ENCODE results near the gene HCFC1R1.

HCFC1R1 gene

DNA sequence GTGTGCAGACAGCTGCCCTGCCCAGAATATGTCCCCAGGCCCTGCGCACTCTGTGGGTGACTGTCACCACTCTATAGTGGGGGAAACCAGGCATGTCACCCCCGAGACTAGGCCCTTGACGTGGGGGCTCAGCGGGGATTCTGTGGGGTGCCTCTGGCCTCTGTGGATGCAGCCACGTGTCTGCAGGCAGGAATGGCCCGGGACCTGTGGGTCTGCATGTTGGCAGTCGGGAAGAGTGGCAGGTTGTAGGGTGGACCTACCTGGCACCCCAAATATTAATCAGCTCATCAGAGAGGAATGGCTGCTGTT is 42.7 kb upstream of the HCFC1R1 start:
- DNase-seq (ENCODE audit: low read depth), result no peak
- TF ChIP-seq, protein P1, sequence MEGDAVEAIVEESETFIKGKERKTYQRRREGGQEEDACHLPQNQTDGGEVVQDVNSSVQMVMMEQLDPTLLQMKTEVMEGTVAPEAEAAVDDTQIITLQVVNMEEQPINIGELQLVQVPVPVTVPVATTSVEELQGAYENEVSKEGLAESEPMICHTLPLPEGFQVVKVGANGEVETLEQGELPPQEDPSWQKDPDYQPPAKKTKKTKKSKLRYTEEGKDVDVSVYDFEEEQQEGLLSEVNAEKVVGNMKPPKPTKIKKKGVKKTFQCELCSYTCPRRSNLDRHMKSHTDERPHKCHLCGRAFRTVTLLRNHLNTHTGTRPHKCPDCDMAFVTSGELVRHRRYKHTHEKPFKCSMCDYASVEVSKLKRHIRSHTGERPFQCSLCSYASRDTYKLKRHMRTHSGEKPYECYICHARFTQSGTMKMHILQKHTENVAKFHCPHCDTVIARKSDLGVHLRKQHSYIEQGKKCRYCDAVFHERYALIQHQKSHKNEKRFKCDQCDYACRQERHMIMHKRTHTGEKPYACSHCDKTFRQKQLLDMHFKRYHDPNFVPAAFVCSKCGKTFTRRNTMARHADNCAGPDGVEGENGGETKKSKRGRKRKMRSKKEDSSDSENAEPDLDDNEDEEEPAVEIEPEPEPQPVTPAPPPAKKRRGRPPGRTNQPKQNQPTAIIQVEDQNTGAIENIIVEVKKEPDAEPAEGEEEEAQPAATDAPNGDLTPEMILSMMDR (IDR thresholded peaks at IDR 0.05; ENCODE audit: low read length, missing control alignments), result no peak
- peak overlapping the region; percentile 48 for H3K4me3 ChIP-seq (replicated peaks; ENCODE audit: low read depth, low read length)

DNA sequence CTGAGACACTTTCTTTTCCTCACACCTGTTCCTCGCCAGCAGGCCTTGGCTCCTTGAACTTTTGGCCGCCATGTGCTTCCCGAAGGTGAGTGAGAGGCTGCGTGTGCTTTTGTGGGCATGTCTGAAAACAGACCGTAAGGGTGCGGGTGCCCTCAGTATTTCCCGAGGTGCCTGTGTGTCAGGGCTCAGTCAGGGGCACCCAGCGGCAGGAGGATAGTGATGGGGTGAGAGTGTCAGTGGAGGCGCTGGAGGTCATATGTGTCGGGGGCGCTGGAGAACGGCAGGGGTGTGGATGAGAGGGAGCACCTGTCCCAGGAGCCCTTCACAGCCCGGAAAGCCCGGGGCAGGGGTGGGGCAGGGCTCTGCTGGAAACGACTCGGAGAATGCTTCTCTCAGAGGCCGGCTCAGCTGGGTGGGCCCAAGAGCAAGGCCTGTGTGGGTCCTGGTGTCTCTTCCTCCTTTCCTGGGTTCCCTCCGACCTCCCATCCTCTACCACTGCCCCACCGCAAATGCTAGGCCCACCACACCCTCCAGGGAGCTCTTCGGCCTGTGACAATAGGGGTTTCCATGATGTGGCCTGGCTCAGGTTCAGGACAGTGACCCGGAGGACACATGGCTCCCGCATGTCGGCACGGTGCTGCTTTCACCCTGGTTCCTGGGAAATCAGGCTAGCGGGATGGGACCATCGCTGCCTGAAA is 42.1 kb upstream of the HCFC1R1 start:
- TF ChIP-seq, protein P1 (IDR thresholded peaks at IDR 0.05; ENCODE audit: low read length, missing control alignments), result no peak
- no peak for DNase-seq (ENCODE audit: low read depth)
- peak overlapping the region; percentile 48 for H3K4me3 ChIP-seq (replicated peaks; ENCODE audit: low read depth, low read length)

DNA sequence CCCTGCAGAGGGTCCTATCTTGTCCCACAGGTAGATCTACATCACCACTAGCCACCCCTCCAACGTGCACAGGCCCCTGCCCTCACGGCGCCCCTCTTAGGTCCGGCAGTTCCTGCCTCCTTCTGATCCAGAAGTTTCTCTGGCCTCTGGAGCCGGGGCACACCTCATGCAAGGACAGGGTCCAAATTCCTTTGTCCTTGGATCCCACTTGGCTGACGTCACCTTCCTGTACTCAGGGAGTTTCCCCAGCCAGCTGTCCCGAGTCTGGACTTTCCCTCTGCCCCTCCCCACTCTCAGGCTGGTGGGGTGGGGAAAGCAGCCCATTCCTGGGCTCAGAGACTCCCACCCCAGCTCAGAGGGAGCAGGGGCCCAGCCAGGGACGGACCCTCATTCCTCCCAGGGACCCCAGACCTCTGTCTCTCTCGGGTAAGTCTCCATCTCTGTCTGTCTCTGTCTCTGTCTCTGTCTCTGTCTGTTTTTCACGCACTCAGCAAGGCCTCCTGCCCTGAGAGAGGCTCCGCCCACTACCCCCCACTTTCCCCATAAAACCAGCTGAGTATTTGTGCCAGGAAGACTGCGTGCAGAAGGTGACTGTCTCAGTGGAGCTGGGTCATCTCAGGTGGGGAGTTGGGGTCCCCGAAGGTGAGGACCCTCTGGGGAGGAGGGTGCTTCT is 41.5 kb upstream of the HCFC1R1 start, which contains the start of gene IL32:
TSS of gene IL32 (plus strand) at position 572 of the 673 bp plus-strand sequence. CDS start 172 bp downstream, outside the sequence.
- TF ChIP-seq, protein P1 (IDR thresholded peaks at IDR 0.05; ENCODE audit: low read length, missing control alignments), result no peak
- peak within 1 kb of the TSS; percentile 48 for H3K4me3 ChIP-seq (replicated peaks; ENCODE audit: low read depth, low read length)
- peak; percentile 91 for DNase-seq (ENCODE audit: low read depth)

DNA sequence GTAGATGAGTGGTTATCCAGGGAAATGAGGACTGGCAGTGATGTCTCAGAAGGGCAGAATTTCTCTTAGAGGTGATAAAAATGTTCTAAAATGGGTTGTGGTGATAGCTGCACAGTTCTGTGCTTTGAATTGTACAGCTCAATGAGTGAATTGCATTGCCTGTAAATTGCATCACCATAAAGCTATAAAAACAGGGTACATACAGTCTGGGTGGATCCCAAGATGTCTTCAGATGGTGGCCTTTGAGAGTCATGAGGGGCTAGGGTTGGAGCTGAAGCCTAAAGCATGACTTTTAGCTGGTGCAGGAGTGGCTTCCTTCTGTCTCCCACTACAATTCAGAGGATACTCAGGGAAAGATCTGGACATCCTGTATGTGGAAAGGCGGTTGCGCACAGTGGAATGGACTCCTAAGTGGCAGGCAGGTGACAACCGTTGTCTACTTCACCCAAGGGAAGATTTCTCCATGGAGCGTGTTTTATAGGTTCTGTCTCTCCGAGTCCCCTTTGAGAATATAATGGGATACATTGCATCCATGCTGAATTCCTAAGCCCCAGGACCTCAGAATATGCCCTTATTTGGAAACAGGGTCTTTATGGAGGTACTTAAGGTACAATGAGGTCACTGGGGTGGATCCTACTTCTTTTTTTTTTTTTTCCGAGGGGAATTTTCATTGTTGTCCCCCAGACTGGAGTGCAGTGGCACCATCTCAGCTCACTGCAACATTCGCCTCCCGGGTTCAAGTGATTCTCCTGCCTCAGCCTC is 40.1 kb upstream of the HCFC1R1 start:
- DNase-seq (ENCODE audit: low read depth), result no peak
- no peak overlapping the region for H3K4me3 ChIP-seq (replicated peaks; ENCODE audit: low read depth, low read length)
- TF ChIP-seq, protein P1 (IDR thresholded peaks at IDR 0.05; ENCODE audit: low read length, missing control alignments), result no peak

DNA sequence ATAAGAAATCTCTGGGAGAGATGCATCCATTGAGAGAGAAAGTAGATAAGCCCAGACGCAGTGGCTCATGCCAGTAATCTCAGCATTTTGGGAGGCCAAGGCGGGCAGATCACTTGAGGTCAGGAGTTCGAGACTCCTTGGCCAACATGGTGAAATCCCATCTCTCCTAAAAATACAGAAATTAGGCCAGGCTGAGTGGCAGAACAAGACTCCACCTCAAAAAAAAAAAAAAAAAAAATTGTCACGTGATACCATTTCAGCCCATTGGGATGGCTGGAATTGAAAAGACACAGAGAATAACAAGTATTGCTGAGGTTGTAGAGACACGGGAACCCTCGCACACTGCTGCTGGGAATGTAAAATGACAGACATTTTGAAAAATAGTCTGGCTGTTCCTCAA is 38.8 kb upstream of the HCFC1R1 start:
- H3K4me3 ChIP-seq (replicated peaks; ENCODE audit: low read depth, low read length), result no peak overlapping the region
- DNase-seq (ENCODE audit: low read depth), result no peak

DNA sequence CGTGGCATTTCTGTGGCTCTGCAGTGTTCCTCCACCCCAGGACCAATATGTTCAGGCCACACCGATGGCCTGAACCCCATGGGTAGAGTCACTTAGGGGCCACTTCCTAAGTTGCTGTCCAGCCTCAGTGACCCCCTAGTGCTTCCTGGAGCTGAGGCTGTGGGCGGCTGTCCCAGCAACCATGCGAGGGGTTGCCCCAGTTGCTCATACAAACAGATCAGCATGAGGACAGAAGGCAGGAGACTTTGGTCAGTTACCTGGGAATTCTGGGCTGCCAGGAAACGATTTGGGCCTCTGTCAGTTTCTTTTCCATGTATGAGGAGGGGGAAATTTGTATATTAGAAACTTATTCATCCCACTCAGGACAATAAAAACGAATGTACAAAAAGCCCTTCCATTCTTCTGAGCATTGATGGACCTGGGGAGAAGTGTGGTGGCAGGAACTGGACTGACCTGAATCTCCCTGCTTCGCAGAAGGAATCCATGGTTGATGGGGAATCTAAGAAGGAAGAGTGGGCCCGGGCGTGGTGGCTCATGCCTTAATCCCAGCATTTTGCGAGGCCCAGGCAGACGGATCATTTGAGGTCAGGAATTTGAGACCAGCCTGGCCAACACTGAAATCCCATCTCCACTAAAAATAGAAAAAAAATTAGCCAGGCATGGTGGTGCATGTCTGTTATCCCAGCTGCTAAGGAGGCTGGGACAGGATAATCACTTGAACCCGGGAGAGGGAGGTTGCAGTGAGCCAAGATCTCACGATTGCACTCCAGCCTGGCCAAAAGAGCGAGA is 36.8 kb upstream of the HCFC1R1 start:
- TF ChIP-seq, protein P1 (IDR thresholded peaks at IDR 0.05; ENCODE audit: low read length, missing control alignments), result no peak

More for the DNA sequence above, 38.8 kb upstream of the HCFC1R1 start:
- TF ChIP-seq, protein P1 (IDR thresholded peaks at IDR 0.05; ENCODE audit: low read length, missing control alignments), result no peak

More for the DNA sequence above, 36.8 kb upstream of the HCFC1R1 start:
- H3K4me3 ChIP-seq (replicated peaks; ENCODE audit: low read depth, low read length), result no peak overlapping the region
- no peak for DNase-seq (ENCODE audit: low read depth)

Data from fibroblast of pulmonary artery (primary cell).